NT2/D1 (cell line): Measurements from ENCODE around the gene COX19.

Source experiments
- YY1 ChIP-seq: IDR thresholded peaks from 2 replicates; pipeline ENCODE4 v1.6.1; 2011; ENCODE audit not compliant: insufficient read length, insufficient read depth
- ZNF274 ChIP-seq: IDR thresholded peaks from 2 replicates; pipeline ENCODE4 v1.6.1; 2011; ENCODE audit warnings: mild to moderate bottlenecking, low read depth, low read length

DNA sequence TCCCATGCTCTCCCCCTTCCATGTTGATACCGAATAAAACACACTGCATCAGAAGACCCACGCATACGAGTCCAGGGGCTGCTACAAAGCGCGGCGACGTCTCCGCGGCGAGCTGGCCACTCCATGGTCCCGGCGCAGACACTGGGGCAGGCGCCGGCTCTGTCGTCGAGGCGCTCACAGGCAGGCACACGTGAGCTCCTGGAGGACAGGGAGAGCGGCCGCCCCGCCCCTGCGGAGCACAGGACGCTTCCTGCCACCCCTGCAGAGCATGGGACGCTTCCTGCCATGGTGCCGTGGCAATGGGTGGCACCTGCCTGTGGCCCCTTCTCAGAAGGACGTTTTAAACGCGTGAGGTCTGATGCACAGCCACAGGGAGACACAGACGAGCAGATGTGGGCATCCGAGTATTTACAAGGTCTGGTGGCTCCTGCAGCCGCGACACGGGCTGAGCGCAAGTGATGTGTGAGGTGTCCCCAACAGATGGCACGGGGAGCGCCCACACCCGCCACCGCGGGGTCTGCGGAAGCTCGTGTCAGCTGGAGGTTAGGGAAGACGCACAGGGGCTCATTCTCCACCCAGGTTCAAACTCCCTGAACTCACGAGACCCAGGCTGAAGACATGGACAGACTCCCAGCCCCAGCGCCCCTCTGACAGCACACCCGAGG is 47.6 kb upstream of the COX19 start:
- TF ChIP-seq YY1 (no peak), ZNF274 (no peak)
